H1 (cell line): ENCODE results near the gene PKP1. TPM values are rescaled to one million over a fixed set of nuclear protein-coding genes. Genes with fewer than 3 reads are reported as not detected.

Source experiments
- CTCF ChIA-PET: fragments of 300-600 bp; sonication (Branson Sonifier 250); formaldehyde crosslinking; loops from one replicate; lab custom pipeline; 2021; ENCODE audit not compliant: partially characterized antibody; lab: Charles Lee
- POLR2A ChIA-PET: fragments of 300-600 bp; sonication (Branson Sonifier 250); formaldehyde crosslinking; loops from one replicate; lab custom pipeline; 2021; ENCODE audit warnings: inconsistent platforms; ENCODE audit not compliant: partially characterized antibody; lab: Charles Lee
- DNase-seq, 2 experiments: peaks; one replicate each; pipeline versions ENCODE4 v3.0.0 to v3.0.0-alpha.2; 2010 to 2022; ENCODE audit warnings: low spot score in 2 of 2, low read depth in 1 of 2, mixed read lengths in 1 of 2
- FAIRE-seq: peaks from 2 replicates; lab custom pipeline; 2011; peaks lifted over from hg19 to GRCh38; lab: Jason Lieb, UNC
- H2AFZ ChIP-seq: 2 replicates; pipeline ENCODE4 v1.8.1; 2012; ENCODE audit warnings: low read length, inconsistent platforms
- H2AK5ac ChIP-seq: 2 replicates; pipeline ENCODE4 v1.6.1; 2013; ENCODE audit warnings: low read depth, low read length
- H2BK120ac ChIP-seq: replicated peaks from 2 replicates; pipeline ENCODE3; 2013; ENCODE audit warnings: low read depth, low read length, inconsistent platforms
- H2BK12ac ChIP-seq: 2 replicates; pipeline ENCODE4 v1.6.1; 2013; ENCODE audit warnings: low read depth, low read length
- H2BK15ac ChIP-seq: 2 replicates; pipeline ENCODE4 v1.6.1; 2013; ENCODE audit warnings: low read length
- H2BK20ac ChIP-seq: 2 replicates; pipeline ENCODE4 v1.6.1; 2013; ENCODE audit warnings: low read length
- H2BK5ac ChIP-seq: 2 replicates; pipeline ENCODE4 v1.6.1; 2013; ENCODE audit warnings: low read depth, low read length
- H3K14ac ChIP-seq: 2 replicates; pipeline ENCODE4 v1.6.1; 2013; ENCODE audit warnings: inconsistent platforms; ENCODE audit not compliant: insufficient read length
- H3K18ac ChIP-seq: 2 replicates; pipeline ENCODE4 v1.6.1; 2013; ENCODE audit warnings: low read length; ENCODE audit errors: extremely low read depth
- H3K23ac ChIP-seq: 2 replicates; pipeline ENCODE4 v1.6.1; 2013; ENCODE audit warnings: inconsistent platforms; ENCODE audit not compliant: insufficient read length
- H3K23me2 ChIP-seq: 2 replicates; pipeline ENCODE4 v1.6.1; 2013; ENCODE audit warnings: low read depth, low read length
- H3K27ac ChIP-seq: 2 replicates; pipeline ENCODE4 v1.6.1; 2011; ENCODE audit warnings: low read depth, low read length, inconsistent platforms
- H3K27me3 ChIP-seq, 4 experiments: replicated peaks in 1 of 4; 1 replicate in 1 of 4; 2 replicates in 3 of 4; pipeline versions ENCODE4 v1.6.1 to v1.8.1; 2011 to 2013; ENCODE audit warnings: low read length in 3 of 4, mild to moderate bottlenecking in 3 of 4, inconsistent platforms in 2 of 4, mixed read lengths in 2 of 4, moderate library complexity in 1 of 4; ENCODE audit not compliant: control insufficient read depth in 3 of 4, insufficient read depth in 3 of 4; ENCODE audit errors: extremely low read depth in 1 of 4
- H3K36me3 ChIP-seq, 4 experiments: 2 replicates each; pipeline versions ENCODE4 v1.6.1 to v1.8.1; 2011 to 2013; ENCODE audit warnings: mild to moderate bottlenecking in 4 of 4, low read length in 3 of 4, moderate library complexity in 2 of 4, control low read depth in 1 of 4, inconsistent platforms in 1 of 4; ENCODE audit not compliant: insufficient read depth in 4 of 4, control insufficient read depth in 2 of 4
- H3K4ac ChIP-seq: replicated peaks from 2 replicates; pipeline ENCODE3; 2013; ENCODE audit warnings: low read length, low read depth, mixed read lengths, inconsistent platforms; ENCODE audit not compliant: insufficient read length
- H3K4me1 ChIP-seq, 4 experiments: replicated peaks in 1 of 4; 1 replicate in 1 of 4; 2 replicates in 3 of 4; pipeline versions ENCODE4 v1.6.1 to v1.8.1; 2011 to 2013; ENCODE audit warnings: low read length in 3 of 4, inconsistent platforms in 2 of 4, mixed read lengths in 1 of 4; ENCODE audit not compliant: insufficient read depth in 4 of 4, control insufficient read depth in 3 of 4
- H3K4me2 ChIP-seq, 2 experiments: 2 replicates each; pipeline versions ENCODE4 v1.6.1 to v1.8.1; 2011 to 2013; ENCODE audit warnings: low read depth in 2 of 2, low read length in 2 of 2, control low read depth in 1 of 2, inconsistent platforms in 1 of 2, mild to moderate bottlenecking in 1 of 2; ENCODE audit not compliant: insufficient read depth in 1 of 2
- H3K4me3 ChIP-seq, 4 experiments: fragments of 200-600, 300-600 bp in 1 of 4; sonication (generic), shearing (Covaris generic), sonication (Bioruptor Twin) in 1 of 4; 2 replicates each; pipeline versions ENCODE4 v1.5.1 to v1.8.1; 2011 to 2016; ENCODE audit warnings: low read length in 4 of 4, low read depth in 3 of 4, control low read depth in 2 of 4, inconsistent platforms in 2 of 4, mild to moderate bottlenecking in 2 of 4, mixed read lengths in 1 of 4, moderate library complexity in 1 of 4; ENCODE audit not compliant: insufficient read depth in 2 of 4; ENCODE audit errors: extremely low read depth in 1 of 4
- H3K56ac ChIP-seq: replicated peaks from 2 replicates; pipeline ENCODE3; 2013; ENCODE audit warnings: low read depth, mild to moderate bottlenecking, mixed read lengths, low read length, inconsistent platforms; ENCODE audit not compliant: insufficient read length
- H3K79me1 ChIP-seq: 2 replicates; pipeline ENCODE4 v1.6.1; 2013; ENCODE audit warnings: low read depth, low read length, control low read depth
- H3K79me2 ChIP-seq, 2 experiments: 2 replicates each; pipeline versions ENCODE4 v1.6.1 to v1.8.1; 2012 to 2013; ENCODE audit warnings: low read length in 2 of 2, mild to moderate bottlenecking in 2 of 2, inconsistent platforms in 1 of 2; ENCODE audit not compliant: insufficient read depth in 2 of 2, control insufficient read depth in 1 of 2
- H3K9ac ChIP-seq, 4 experiments: replicated peaks in 1 of 4; 1 replicate in 1 of 4; 2 replicates in 3 of 4; pipeline versions ENCODE4 v1.6.1 to v1.8.1; 2011 to 2013; ENCODE audit warnings: low read depth in 3 of 4, low read length in 3 of 4, control low read depth in 2 of 4, mild to moderate bottlenecking in 2 of 4, moderate library complexity in 2 of 4, inconsistent platforms in 1 of 4; ENCODE audit errors: extremely low read depth in 1 of 4
- H3K9me3 ChIP-seq, 2 experiments: 2 replicates each; pipeline versions ENCODE4 v1.6.1 to v1.8.1; 2012 to 2013; ENCODE audit warnings: mild to moderate bottlenecking in 2 of 2, moderate library complexity in 2 of 2, control low read depth in 1 of 2, inconsistent platforms in 1 of 2, low read depth in 1 of 2, low read length in 1 of 2, mixed read lengths in 1 of 2; ENCODE audit not compliant: insufficient read depth in 2 of 2
- H4K20me1 ChIP-seq, 2 experiments: replicated peaks in 1 of 2; 2 replicates each; pipeline versions ENCODE3 to v1.8.1; 2011 to 2013; ENCODE audit warnings: inconsistent platforms in 2 of 2, low read length in 2 of 2, mild to moderate bottlenecking in 1 of 2; ENCODE audit not compliant: insufficient read depth in 2 of 2, control insufficient read depth in 1 of 2
- H4K5ac ChIP-seq: 2 replicates; pipeline ENCODE4 v1.6.1; 2013; ENCODE audit warnings: low read length, low read depth, mixed read lengths, inconsistent platforms; ENCODE audit not compliant: insufficient read length
- H4K8ac ChIP-seq: 2 replicates; pipeline ENCODE4 v1.8.0; 2013; ENCODE audit warnings: mild to moderate bottlenecking, moderate library complexity, low read length, inconsistent platforms; ENCODE audit not compliant: insufficient read depth; ENCODE audit errors: extremely low read depth
- H4K91ac ChIP-seq: replicated peaks from 2 replicates; pipeline ENCODE3; 2013; ENCODE audit warnings: low read length, mixed read lengths, inconsistent platforms; ENCODE audit not compliant: insufficient read length
- ASH2L ChIP-seq: fragments of 200-600, 300-600 bp; sonication (generic); IDR thresholded peaks from one replicate; pipeline ENCODE4 v1.7.1; 2017; ENCODE audit warnings: low read length
- BCL11A ChIP-seq, 2 experiments: IDR thresholded peaks; one replicate each; pipeline ENCODE4 v1.6.1; 2011; ENCODE audit warnings: low read depth in 2 of 2, low read length in 2 of 2, mild to moderate bottlenecking in 2 of 2
- CBX5 ChIP-seq: fragments of 300-800, 300-1000 bp; sonication (generic); IDR thresholded peaks from 2 replicates; pipeline ENCODE4 v1.7.1; 2016; ENCODE audit warnings: antibody characterized with exemption, low read length, low read depth
- CHD2 ChIP-seq: IDR thresholded peaks from 2 replicates; pipeline ENCODE4 v1.6.1; 2012; ENCODE audit warnings: low read length, improper control_type of control experiment
- KDM1A ChIP-seq: fragments of 200-600, 300-600 bp; sonication (generic); IDR thresholded peaks from 2 replicates; pipeline ENCODE4 v1.7.1; 2016; ENCODE audit warnings: mild to moderate bottlenecking, low read length, borderline replicate concordance
- KDM5A ChIP-seq: fragments of 200-600 bp; IDR thresholded peaks from 2 replicates; pipeline ENCODE4 v1.7.1; 2012; ENCODE audit warnings: mild to moderate bottlenecking, low read length, inconsistent platforms, mixed read lengths
- RFX5 ChIP-seq: IDR thresholded peaks from 2 replicates; pipeline ENCODE4 v1.6.1; 2011; ENCODE audit warnings: low read depth, low read length, improper control_type of control experiment, borderline replicate concordance
- SAP30 ChIP-seq: fragments of 300-600 bp; sonication (generic); IDR thresholded peaks from 2 replicates; pipeline ENCODE4 v1.7.1; 2012; ENCODE audit warnings: low read length, moderate library complexity, mild to moderate bottlenecking, inconsistent platforms; ENCODE audit not compliant: insufficient read depth, insufficient replicate concordance
- WGBS, 2 experiments: shearing (Covaris generic) in 1 of 2; methylation state at CpG; one replicate each; pipeline versions ENCODE4 v1.1.6 to v1.1.7; 2013 to 2015; ENCODE audit warnings: low lambda C conversion rate in 2 of 2, mixed read lengths in 2 of 2, inconsistent platforms in 1 of 2, low coverage in 1 of 2, missing lambda C conversion rate in 1 of 2; ENCODE audit not compliant: insufficient replicate concordance in 2 of 2, insufficient coverage in 1 of 2, insufficient read length in 1 of 2; ENCODE audit errors: extremely low coverage in 1 of 2, missing lambda C conversion rate in 1 of 2; 5-methylcytosine and 5-hydroxymethylcytosine counted together
- polyA plus RNA-seq, 7 experiments: library from polyadenylated mRNA; depleted of rRNA in 3 of 7; stranded (reverse) in 5 of 7; unstranded in 2 of 7; fragments of >200 nt in 5 of 7; fragments of 200-250 nt in 2 of 7; gene quantifications; 1 replicate in 5 of 7; 2 replicates in 1 of 7; 4 replicates in 1 of 7; pipeline versions ENCODE4 v1.2.1 to v1.2.3, GENCODE V29; 2011 to 2013; ENCODE audit warnings: missing spikeins in 2 of 7, mixed read lengths in 2 of 7
- total RNA-seq: library from RNA; stranded (reverse); fragmentation: NEBNext Ultra II Directional; extraction: Animal tissue kit (Norgen Biotek cat#: 25700); gene quantifications from 2 replicates; pipeline ENCODE4 v1.2.1, GENCODE V29; 2021
- TF ChIP-seq, protein P1 (sequence below): IDR thresholded peaks from 2 replicates; pipeline ENCODE4 v1.6.1; 2011; ENCODE audit warnings: low read depth, mild to moderate bottlenecking, low read length; ENCODE audit not compliant: insufficient read depth

Gene PKP1
- total and polyA plus RNA-seq, 2 of the 8 experiments (the other 6 are each of a cell fraction or from before 2014, with no cell fraction given) = 0.21 to 0.95 TPM

DNA sequence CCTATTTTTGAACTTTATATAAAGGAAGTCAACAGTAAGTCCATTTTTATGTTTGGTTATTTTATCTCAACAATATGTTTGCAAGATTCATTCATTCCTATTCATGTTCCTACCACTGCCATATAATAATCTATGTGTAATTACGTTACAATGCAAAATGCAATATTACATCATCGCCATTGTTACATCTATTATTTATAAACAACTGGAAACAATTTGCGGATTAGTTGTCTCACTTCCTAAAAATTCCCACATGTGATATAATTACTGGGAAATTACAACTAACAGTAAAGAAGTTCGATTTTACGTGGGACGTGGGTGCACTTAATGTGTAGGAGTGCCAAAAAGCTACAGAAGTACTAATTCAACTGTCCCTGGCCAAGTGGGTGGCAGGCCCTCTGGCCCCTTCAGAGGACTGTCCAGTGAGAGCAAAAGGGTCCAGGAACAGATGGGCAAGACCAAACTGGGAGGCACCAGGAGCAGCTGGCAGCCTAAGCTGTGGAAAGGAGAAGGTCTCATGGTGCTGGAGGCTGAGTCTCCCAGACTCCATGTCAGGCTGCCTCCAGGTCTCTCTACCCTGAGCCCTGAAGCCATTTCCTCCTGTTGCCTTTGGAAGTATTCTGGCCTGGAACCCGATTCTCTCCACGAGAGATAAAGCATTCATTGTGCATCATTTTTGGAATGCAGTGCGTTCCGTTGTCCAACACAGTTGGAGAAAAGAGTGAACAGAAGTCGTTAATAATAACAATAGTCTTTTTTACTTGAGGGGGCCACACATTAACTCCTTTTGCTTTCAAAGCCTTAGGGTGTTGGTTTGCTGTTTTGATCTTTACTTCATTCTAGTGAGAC, 51.2 kb downstream of the PKP1 start:
- DNase-seq (no peak), FAIRE-seq (no peak)
- Histone ChIP-seq H3K14ac (no peak overlapping the region), H3K23me2 (no peaks in the 10 kb centered on the region; the same call in 1 of the 2 replicates), H3K9me3 (no peaks in the 10 kb centered on the region), H3K56ac (no peak overlapping the region), H3K4me3 (no peak overlapping the region), H2BK12ac (no peak overlapping the region), H2AK5ac (no peak overlapping the region), H4K8ac (no peak overlapping the region), H2BK120ac (no peak overlapping the region), H3K79me1 (no peaks in the 10 kb centered on the region; the same call in 1 of the 2 replicates), H2BK5ac (no peak overlapping the region), H3K4me2 (no peak overlapping the region), H3K27me3 (no peaks in the 10 kb centered on the region; a peak in 1 of 7 replicates), H3K23ac (no peak overlapping the region), H3K18ac (no peak overlapping the region), H4K20me1 (no peaks in the 10 kb centered on the region), H3K9ac (no peak overlapping the region), H3K27ac (no peak overlapping the region), H2BK20ac (no peak overlapping the region), H3K79me2 (no peaks in the 10 kb centered on the region), H3K4ac (no peak overlapping the region), H4K5ac (no peak overlapping the region), H3K36me3 (no peaks in the 10 kb centered on the region), H2AFZ (no peak overlapping the region), H2BK15ac (no peak overlapping the region), H3K4me1 (no peaks in the 10 kb centered on the region), H4K91ac (no peak overlapping the region)
- POLR2A ChIA-PET = no interaction called here
- CTCF ChIA-PET = interaction anchor here (0.6 to 2.8 kb wide), 8 partner anchors 10 to 130 kb away, joined by 3 to 18 read pairs (median 4); no protein-coding TSS in a partner anchor
- WGBS, 2 experiments = 88% methylated on average over 11 of the region's 11 CpGs; no CpG with 5 or more reads in 1 of the 2 experiments
- TF ChIP-seq KDM5A (no peak), CHD2 (no peak), SAP30 (no peak), KDM1A (no peak), RFX5 (no peak), CBX5 (no peak), ASH2L (no peak), BCL11A (IDR thresholded peaks at IDR 0.05; ENCODE audit: low read depth in 2 of 2, low read length in 2 of 2) (no peak)
- TF ChIP-seq, protein P1, sequence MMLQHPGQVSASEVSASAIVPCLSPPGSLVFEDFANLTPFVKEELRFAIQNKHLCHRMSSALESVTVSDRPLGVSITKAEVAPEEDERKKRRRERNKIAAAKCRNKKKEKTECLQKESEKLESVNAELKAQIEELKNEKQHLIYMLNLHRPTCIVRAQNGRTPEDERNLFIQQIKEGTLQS = no peak
